IPS DF 6.9 (cell line): ENCODE data around the gene ZNF197.

Experiments used
- DNase-seq: peaks from one replicate; pipeline ENCODE4 v3.0.0-alpha.2; 2013; ENCODE audit warnings: low read depth, low spot score
- H3K27ac ChIP-seq: one replicate; pipeline ENCODE4 v1.5.1; 2013; ENCODE audit warnings: low read length, control low read depth
- H3K27me3 ChIP-seq: 2 replicates; pipeline ENCODE4 v1.6.1; 2013; ENCODE audit warnings: mild to moderate bottlenecking, low read length; ENCODE audit not compliant: control insufficient read depth, insufficient read depth
- H3K36me3 ChIP-seq: 2 replicates; pipeline ENCODE4 v1.6.1; 2013; ENCODE audit warnings: low read length; ENCODE audit not compliant: control insufficient read depth, insufficient read depth
- H3K4me1 ChIP-seq: 2 replicates; pipeline ENCODE4 v1.6.1; 2013; ENCODE audit warnings: low read length; ENCODE audit not compliant: control insufficient read depth, insufficient read depth
- H3K4me3 ChIP-seq: 2 replicates; pipeline ENCODE4 v1.5.1; 2013; ENCODE audit warnings: mild to moderate bottlenecking, low read length
- H3K9me3 ChIP-seq: 2 replicates; pipeline ENCODE4 v1.6.1; 2013; ENCODE audit warnings: low read length, inconsistent platforms; ENCODE audit not compliant: control insufficient read depth, insufficient read depth
- WGBS: extraction: QIAGEN DNeasy Blood & Tissue Kit; methylation state at CpG from one replicate; pipeline ENCODE4 v1.1.7; 2013; ENCODE audit warnings: mixed read lengths, missing lambda C conversion rate; ENCODE audit not compliant: insufficient read length, insufficient coverage; 5-methylcytosine and 5-hydroxymethylcytosine counted together

Gene ZNF197

DNA sequence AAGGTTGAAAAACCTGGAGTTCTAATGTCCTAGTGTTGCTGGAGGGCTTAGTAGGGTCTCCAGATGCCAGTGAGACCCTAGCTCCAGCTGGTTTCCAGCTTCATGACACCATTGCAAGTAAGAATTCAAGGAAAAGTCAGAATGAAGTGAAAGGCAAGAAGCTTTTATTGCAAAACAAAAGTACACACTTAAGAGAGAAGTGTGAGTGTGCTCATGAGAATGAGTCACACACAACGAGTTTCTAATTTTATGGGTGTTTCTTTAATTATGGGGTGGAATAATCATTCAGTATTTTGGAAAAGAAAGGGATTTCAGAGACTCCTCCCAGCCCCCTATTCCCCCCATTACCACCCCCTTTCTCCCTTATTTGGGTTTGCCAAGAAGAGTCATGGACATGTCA lies 63.1 kb downstream of the ZNF197 start:
- Histone ChIP-seq H3K27ac (no peak overlapping the region), H3K4me1 (no peaks in the 10 kb centered on the region), H3K36me3 (no peaks in the 10 kb centered on the region), H3K27me3 (no peaks in the 10 kb centered on the region), H3K4me3 (no peak overlapping the region), H3K9me3 (no peaks in the 10 kb centered on the region)
- no CpG with 5 or more reads among the region's 1 CpG for WGBS
- DNase-seq, result no peak
